ENCODE results near the gene PDF. TPM values are rescaled to one million over a fixed set of nuclear protein-coding genes. Genes with fewer than 3 reads are reported as not detected.

Gene PDF
- polyA plus RNA-seq, 3 donors = 4.9 to 14.8 (median 6.5) TPM

DNA sequence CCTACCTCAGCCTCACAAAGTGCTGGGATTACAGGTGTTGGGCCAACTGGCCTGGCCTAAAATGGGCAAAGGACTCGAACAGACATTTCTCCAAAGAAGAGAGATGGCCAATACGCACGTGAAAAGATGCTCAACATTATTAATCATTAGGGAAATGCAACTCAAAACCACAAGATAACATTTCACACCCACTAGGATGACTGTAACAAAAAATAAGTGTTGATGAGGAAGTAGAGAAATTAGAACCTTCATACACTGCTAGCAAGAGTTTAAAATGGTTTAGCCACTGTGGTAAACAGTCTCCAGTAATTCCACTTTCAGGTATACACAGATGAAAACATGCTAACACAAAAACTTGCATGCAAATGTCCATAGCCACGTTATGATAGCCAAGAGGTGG, 15.5 kb upstream of the PDF start:
- 61 to 84% (median 64%) methylated on average over 4 of the region's 4 CpGs for WGBS, 3 donors
- no peak overlapping the region for H3K27ac ChIP-seq (ENCODE audit: low read depth, low read length)

DNA sequence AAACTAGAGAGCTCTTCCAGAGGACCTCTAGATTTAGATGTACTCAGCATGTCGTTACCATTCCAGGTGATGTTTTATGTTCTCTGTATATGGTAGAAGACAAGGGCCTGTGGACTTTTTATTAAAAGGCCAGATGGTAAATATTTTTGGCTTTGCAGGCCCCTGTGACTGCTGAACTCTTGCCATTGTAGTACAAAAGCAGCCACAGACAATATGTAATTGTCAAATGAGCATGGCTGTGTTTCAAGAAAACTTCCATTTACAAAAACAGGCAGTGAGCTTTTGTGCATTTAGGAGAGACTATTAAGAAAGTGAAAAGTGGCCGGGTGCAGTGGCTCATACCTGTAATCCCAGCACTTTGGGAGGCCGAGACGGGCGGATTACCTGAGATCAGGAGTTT, 13.8 kb upstream of the PDF start:
- 89 to 98% (median 95%) methylated on average over 5 of the region's 5 CpGs for WGBS, 3 donors
- no peak overlapping the region for H3K27ac ChIP-seq (ENCODE audit: low read depth, low read length)

DNA sequence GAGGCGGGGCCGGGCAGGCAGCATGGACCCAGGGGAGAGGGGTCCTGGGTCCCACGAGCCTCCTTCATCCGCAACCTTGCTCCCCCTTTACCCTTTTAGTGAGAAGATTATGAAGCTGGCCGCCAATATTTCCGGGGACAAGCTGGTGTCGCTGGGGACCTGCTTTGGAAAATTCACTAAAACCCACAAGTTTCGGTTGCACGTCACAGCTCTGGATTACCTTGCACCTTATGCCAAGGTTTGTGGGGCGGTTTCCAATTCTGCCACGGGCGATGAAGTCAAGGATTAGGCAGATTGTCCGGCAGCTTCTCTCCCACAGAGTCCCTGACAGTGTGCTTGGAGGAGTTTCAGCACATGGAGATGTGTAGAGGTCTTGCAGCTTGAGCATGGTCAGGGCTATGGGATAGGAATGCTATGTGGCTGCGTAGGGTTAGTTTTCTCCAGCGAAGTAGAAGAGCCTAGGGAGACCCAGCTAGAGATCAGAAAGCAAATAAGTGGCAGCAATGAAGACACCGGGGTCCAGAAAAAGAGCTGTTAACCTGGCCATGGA, 9.8 kb upstream of the PDF start:
- peak overlapping the region; percentile 56 for H3K27ac ChIP-seq (ENCODE audit: low read depth, low read length)
- WGBS, 3 donors = 8 to 9% (median 9%) methylated on average over 16 of the region's 16 CpGs

DNA sequence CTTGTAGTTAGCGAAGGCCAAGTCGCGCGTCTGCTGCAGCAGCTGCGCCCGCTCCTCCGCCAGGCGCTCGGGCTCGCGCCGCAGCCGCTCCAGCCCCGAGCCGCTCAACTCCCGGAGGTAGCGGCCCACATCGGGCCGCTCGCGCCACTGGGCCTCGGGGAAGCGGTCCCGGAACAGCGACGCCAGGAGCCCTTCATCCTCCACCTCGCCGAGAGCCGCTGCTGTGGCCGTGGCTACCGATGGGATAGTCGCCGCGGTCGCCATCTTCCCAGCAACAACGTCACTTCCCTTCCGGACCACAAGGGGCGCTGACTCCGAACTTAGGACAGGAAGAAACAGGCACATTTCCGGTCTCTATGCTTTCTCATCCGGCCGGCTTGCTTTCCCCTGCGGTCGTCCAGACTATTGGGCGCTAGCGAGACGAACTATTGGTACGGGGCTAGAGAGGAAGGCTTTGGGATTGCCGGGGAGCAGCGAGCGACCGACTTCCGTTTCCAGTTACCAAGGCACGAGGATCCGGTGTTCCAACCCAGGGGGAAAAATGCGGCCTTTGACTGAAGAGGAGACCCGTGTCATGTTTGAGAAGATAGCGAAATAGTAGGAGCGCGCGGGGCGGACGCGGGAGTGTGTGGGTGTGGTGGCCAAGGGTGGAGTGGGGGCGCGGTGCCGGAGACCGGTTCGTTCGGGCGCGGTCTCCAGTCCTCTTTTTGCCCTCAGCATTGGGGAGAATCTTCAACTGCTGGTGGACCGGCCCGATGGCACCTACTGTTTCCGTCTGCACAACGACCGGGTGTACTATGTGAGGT, 9.1 kb upstream of the PDF start, which contains the start of the genes COG8 and NIP7:
Gene COG8 (minus strand): TSS at position 276 of the 806 bp plus-strand sequence. CDS start 12 bp downstream, at position 264.
Gene NIP7 (plus strand): TSS at position 484 of the 806 bp plus-strand sequence. CDS start 58 bp downstream, at position 542.
- H3K27ac ChIP-seq (ENCODE audit: low read depth, low read length) = peak within 1 kb of the TSS; percentile 56
- 0% methylated on average over 77 of the region's 77 CpGs for WGBS, 3 donors

DNA sequence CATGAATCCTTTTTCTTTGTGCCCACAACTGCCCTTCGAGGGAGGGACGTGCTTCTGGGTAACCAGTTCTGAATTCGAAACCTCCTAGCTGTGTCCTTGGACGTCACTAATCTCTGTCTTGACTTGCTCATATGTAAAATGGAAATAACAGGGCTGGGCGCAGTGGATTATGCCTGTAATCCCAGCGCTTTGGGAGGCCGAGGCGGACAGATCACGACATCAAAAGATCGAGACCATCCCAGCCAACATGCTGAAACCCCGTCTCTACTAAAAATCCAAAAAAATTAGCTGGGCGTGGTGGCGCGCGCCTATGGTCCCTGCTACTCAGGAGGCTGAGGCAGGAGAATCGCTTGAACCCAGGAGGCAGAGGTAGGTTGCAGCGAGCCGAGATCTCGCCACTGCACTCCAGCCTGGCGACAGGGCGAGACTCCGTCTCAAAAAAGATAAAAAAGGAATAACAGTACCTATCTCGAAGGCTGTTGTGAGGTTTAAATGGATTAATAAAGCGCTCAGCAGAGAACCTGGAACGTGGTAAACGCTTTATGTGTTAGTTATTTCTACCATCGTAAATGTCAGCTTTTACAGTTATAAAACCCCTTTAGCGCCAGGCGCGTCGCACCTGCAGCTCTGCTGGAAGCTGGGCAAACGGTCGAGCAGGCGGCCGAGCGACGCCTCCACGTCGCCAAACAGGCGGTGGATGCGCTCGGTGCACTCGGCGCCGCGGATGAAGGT, 8.3 kb upstream of the PDF start:
- H3K27ac ChIP-seq (ENCODE audit: low read depth, low read length) = no peak overlapping the region
- WGBS, 3 donors = 12 to 21% (median 18%) methylated on average over 46 of the region's 46 CpGs

DNA sequence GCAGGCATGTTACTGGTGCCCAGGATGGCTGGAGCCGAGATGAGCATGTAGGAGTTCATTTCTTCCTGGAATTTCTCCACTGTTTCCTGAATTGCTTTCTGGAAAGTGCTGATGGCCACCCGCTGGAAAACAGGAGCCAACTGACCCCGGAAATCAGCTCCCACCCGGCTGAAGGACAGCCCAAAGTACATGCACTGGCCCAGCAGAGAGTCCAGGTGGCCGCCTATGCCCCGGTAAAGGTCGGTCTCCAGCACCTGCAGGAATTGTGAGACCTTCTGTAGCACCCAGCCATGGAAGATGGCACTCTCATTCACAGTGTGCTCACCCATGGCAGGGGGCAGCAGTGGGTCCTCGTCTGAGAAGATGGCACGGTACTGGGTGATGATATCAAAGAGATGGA, 4.3 kb upstream of the PDF start:
- 90 to 93% (median 92%) methylated on average over 9 of the region's 9 CpGs for WGBS, 3 donors
- H3K27ac ChIP-seq (ENCODE audit: low read depth, low read length) = no peak overlapping the region

DNA sequence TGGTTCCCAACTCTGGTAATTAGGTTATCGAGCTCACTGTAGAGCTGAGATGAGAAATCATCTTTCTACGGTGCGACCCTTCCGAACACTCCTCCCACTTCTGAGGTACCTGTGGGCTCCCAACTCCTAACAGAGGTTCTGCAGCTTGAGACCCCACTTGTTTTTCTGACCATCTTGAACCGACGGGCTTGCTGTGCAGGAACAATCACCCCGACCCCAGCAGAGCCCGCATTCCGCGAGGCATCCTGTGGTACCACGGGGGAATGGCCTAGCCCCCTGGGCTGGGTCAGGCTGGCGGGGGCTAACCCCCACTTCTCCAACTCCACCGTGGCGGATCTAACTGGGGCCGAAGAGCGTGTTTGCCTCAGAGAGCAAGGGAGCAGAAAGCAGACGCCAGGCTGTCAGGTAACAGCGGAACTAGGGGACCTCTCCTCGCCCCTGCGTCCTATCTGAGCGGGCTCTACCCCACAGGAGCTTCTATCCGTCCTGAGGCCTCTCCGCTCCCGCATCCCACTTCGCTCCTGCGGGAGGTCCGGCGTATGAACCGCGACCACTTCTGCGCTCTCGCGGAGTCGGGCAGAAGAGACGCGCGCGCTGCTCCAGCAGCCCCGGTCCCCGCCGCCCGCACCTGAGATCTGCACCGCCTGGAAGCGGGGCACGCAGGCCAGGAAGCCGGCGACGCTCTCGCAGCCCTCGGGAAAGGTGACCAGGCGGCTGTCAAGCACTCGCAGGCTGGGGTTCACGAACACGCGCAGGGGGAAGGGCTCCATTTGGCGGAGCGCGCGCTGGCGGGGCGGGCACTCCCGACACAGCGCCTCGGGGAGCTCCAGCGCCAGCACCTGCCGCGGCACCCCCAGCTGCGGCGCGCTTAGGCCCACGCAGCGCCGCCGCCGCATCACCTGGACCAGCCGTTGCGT, 761 bp downstream of the PDF start:
- no peak overlapping the region for H3K27ac ChIP-seq (ENCODE audit: low read depth, low read length)
- 6 to 7% (median 7%) methylated on average over 69 to 77 of the region's 77 CpGs for whole genome bisulfite sequencing, 3 donors

DNA sequence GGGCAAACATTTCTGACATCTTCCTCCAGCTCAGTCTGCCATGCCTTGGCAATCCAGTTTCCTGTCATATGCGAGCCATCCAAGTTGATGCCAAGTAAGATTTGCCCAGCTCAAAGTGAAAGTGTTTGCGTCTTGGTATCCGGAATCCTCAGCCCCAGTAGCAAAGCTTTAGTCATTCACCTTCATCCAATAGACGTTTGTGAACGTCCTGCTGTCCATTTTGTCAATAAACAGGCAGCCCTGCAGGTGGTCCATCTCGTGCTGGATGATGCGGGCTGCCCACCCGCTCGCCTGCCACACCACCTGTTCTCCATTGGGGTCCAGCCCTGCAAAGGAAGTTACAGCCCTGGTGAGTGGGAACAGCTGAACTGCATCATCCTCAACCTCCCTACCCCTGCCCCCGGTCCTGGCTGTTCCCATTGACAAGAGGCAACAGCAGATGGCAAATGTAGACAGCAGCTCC, 1.5 kb downstream of the PDF start:
- 53 to 62% (median 56%) methylated on average over 10 of the region's 10 CpGs for WGBS, 3 donors

DNA sequence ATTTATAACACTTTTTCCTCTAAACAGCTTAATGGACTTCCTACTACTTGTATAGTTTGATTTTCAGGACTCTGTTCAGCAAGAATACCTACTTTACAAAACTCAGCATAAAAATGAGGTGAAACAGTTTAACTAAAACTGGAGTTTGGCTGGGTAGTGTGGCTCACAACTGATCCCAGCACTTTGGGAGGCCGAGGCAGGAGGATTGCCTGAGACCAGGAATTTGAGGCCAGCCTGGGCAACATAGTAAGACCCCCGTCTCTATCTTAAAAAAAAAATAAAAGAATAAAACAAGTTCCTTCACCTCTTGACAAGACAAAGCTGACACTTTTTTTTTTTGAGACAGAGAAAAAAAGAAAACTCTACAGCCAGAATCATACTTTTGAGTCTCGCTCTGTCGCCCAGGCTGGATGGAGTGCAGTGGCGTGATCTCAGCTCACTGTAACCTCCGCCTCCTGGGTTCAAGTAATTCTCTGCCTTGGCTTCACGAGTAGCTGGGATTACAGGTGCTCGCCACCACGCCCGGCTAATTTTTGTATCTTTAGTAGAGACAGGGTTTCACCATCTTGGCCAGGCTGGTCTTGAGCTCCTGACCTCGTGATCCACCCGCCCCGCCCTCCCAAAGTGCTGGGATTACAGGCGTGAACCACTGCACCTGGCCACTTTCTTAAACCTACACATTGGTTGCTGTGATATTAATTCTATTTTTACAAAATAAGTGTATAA, 2.6 kb downstream of the PDF start:
- no peak overlapping the region for H3K27ac ChIP-seq (ENCODE audit: low read depth, low read length)

More for the DNA sequence above, 1.5 kb downstream of the PDF start:
- H3K27ac ChIP-seq (ENCODE audit: low read depth, low read length) = no peak overlapping the region

DNA sequence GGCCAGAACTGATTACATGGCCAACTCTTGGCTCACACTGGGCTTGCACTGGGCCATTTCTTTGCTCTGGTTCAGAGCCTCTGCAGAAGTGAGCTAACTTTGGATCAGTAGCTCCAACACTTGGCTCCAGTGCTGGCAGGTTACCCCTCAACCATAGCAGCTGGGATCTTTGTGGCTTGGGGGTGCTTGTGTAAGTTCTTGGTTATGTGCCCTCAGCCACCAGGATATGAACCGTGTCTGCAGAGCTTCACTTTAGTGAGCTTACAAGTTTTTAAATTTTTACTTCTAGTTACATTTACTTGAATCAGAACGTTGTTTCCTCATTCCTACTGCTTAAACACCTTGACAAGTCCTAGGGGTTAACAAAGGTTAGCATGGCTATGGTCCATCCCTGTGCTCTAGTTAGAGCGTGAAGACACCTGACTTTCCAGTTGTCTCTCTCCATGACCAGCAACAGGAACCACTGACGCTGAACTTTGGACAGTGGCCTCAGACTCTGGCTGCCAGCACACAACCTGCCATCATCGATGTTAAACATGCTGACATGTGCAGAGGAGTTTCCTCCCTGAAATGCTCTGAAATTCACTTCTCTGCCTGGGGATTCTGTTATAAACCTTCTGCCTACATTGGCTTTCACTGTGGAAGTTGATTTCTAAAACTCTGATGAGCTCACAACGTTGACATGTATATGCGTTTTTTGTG, 4.1 kb downstream of the PDF start:
- no peak overlapping the region for H3K27ac ChIP-seq (ENCODE audit: low read depth, low read length)
- 30 to 54% (median 53%) methylated on average over 7 of the region's 7 CpGs for WGBS, 3 donors

More for the DNA sequence above, 2.6 kb downstream of the PDF start:
- WGBS, 3 donors = 83 to 94% (median 93%) methylated on average over 14 of the region's 14 CpGs

DNA sequence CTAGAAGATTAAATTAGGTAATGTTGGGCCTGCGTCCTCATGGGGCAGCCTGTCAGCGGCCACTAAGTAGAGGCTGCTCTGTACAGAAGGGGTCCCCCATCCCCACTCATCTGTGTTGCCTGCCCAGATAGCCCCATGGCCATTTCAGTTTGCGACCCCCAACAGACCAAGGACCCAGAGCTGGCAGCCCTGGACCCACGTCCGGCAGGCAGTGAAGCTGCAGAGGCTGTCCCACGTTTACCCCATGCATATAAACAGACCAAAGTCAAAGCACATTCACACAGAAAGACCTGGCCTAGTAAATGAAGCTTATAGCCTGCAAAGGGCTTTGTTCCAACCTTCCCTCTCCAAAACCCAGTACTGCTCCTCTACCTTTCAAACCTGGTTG, 4.6 kb downstream of the PDF start:
- 86 to 89% (median 86%) methylated on average over 6 of the region's 6 CpGs for WGBS, 3 donors
- no peak overlapping the region for H3K27ac ChIP-seq (ENCODE audit: low read depth, low read length)

DNA sequence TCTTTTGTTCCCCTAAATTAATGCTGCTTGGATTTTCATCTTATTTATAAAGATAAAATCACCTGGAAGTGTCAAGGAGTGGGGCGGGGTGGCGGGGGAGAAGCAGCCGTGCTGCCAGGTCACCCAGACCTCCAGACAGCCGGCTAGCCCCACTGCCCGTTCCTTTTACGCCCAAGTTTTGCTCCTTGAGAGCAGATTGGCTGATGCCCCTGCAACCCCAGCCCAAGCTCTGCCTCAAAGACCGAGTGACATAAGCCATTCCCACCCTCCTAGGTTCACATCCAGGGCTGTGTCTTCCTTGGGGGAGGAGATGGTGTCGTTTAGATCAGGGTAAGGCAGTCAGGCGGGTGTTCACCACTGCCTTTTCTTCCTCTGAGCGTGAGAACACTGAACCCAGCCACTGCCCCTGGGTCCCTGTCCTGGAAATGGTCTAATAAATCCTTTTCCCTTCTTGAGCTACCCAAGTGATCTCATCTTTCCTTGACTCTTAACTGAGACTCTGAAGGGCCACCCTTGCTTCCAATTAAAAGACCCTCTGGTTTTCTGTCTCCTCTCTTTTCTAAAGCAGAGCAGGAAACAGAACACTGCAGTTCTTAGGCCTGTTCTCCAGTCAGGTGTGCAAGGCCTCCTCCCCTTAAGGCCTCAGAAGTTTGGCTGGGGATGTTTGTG, 5.7 kb downstream of the PDF start:
- WGBS, 3 donors = 77 to 79% (median 78%) methylated on average over 10 of the region's 10 CpGs
- H3K27ac ChIP-seq (ENCODE audit: low read depth, low read length) = no peak overlapping the region

DNA sequence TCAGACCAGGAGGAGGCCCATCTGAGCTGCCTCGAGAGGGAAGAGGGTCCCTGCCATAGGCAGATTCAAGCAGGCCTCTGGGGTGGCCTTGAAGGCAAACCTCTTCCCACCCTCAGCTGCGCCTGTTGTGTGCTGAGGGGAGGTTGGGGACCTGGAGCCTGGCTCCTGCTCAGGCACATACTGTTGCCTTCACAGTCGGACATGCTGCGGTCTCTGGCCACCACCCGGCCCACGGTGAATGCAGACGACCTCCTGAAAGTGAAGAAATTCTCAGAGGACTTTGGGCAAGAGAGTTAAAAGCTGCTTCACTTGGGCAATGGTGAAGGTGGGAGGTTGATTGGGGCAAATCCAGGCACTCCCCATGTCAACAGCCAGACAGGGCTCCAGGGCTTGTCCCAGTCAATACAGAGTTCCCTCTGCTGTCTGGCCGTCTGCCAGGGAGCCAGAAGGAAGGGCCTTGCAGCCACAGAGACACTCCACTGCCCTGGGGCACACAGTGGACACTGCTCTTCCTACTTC, 6.3 kb downstream of the PDF start:
- no peak overlapping the region for H3K27ac ChIP-seq (ENCODE audit: low read depth, low read length)
- 67 to 75% (median 67%) methylated on average over 8 of the region's 8 CpGs for WGBS, 3 donors

DNA sequence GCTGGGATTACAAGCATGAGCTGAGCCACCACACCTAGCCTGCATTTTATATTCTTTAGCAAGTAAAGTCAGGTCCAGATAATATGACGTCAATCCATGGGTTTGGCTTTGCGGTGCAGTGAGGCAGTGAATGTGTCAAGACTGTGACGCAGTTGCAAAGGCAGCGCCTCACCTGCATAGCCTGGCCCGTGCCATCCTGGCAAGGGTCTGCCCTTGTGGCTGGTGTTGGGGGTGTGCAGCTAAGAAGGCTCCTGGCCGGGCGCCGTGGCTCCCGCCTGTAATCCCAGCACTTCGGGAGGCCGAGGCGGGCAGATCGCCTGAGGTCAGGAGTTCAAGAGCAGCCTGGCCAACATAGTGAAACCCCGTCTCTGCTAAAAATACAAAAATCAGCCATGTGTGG, 7.0 kb downstream of the PDF start:
- WGBS, 3 donors = 91 to 95% (median 92%) methylated on average over 14 of the region's 14 CpGs
- H3K27ac ChIP-seq (ENCODE audit: low read depth, low read length) = no peak overlapping the region

DNA sequence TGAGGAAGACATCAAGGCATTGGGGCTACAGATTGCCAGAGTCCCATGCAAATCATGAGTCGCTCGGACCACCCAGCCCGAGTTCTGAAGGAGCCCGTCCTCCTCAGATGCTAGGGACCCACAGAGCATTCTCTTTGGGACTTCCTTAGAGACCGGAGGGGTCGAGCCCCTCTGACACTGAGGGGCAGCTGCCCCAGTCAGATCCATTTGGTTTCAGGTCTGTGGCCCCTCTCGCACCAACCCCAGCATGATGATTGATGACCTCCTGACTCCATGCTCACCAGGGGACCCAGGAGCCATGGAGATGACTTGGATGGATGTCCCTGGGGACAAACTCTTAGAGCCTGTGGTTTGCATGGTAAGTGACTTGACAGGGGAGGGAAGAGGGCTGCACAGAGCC, 8.0 kb downstream of the PDF start:
- no peak overlapping the region for H3K27ac ChIP-seq (ENCODE audit: low read depth, low read length)
- 84 to 92% (median 89%) methylated on average over 7 of the region's 7 CpGs for WGBS, 3 donors

DNA sequence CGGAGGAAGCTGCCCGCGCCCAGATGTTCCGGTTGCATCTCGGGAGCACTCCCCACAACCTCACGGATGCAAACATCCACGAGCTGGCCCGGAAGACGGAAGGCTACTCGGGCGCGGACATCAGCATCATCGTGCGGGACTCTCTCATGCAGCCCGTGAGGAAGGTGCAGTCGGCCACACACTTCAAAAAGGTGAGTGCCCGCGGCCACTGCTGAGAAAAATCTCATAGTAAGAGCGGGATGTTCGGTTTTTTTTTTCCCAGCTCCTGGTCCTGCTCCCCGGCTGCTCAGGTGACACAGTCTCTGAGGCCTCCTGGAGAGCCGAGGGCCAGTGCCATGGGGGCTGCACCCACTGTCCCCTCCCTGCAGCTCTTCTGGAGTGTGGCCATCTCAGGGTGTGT, 9.3 kb downstream of the PDF start:
- 91 to 93% (median 91%) methylated on average over 22 of the region's 22 CpGs for WGBS, 3 donors
- no peak overlapping the region for H3K27ac ChIP-seq (ENCODE audit: low read depth, low read length)

Measured in adipose tissue (tissue), 3 donors.